Karpas-422 (cell line): ENCODE measurements around the gene PLP2. TPM values are rescaled to one million over a fixed set of nuclear protein-coding genes. Genes with fewer than 3 reads are reported as not detected.

Source experiments
- DNase-seq: peaks from one replicate; pipeline ENCODE4 v3.0.0-alpha.2; 2015
- H2AFZ ChIP-seq: fragments of 200-600 bp; sonication (generic); 2 replicates; pipeline ENCODE4 v1.6.1; 2014; ENCODE audit warnings: antibody characterized with exemption, low read length, mixed read lengths
- H3K27ac ChIP-seq: fragments of 200-600 bp; sonication (generic); 2 replicates; pipeline ENCODE4 v1.5.1; 2014; ENCODE audit warnings: mild to moderate bottlenecking, low read length, moderate library complexity
- H3K27me3 ChIP-seq: fragments of 200-600 bp; sonication (generic); 2 replicates; pipeline ENCODE4 v1.6.1; 2014; ENCODE audit warnings: low read length, mixed read lengths
- H3K36me3 ChIP-seq: fragments of 200-600 bp; sonication (generic); 2 replicates; pipeline ENCODE4 v1.6.1; 2014; ENCODE audit warnings: low read length, mixed read lengths; ENCODE audit not compliant: insufficient read depth
- H3K4me1 ChIP-seq: fragments of 200-600 bp; sonication (generic); 2 replicates; pipeline ENCODE4 v1.6.1; 2014; ENCODE audit warnings: mild to moderate bottlenecking, low read length, mixed read lengths
- H3K4me2 ChIP-seq: fragments of 200-600 bp; sonication (generic); 2 replicates; pipeline ENCODE4 v1.6.1; 2014; ENCODE audit warnings: low read length, low read depth, mild to moderate bottlenecking; ENCODE audit not compliant: poor library complexity, severe bottlenecking
- H3K4me3 ChIP-seq: fragments of 200-600 bp; sonication (generic); 2 replicates; pipeline ENCODE4 v1.5.1; 2014; ENCODE audit warnings: mild to moderate bottlenecking, antibody characterized with exemption, low read length, mixed read lengths
- H3K79me2 ChIP-seq: fragments of 200-600 bp; sonication (generic); 2 replicates; pipeline ENCODE4 v1.6.1; 2014; ENCODE audit warnings: mild to moderate bottlenecking, low read length, mixed read lengths
- H3K9ac ChIP-seq: fragments of 200-600 bp; sonication (generic); 2 replicates; pipeline ENCODE4 v1.6.0; 2014; ENCODE audit warnings: low read length
- H3K9me2 ChIP-seq: fragments of 200-600 bp; sonication (generic), shearing (Covaris generic); replicated peaks from 2 replicates; pipeline ENCODE4 v1.6.0; 2014; ENCODE audit warnings: mild to moderate bottlenecking, low read length, moderate library complexity; ENCODE audit not compliant: insufficient read depth
- H3K9me3 ChIP-seq: fragments of 300-700, 200-600 bp; sonication (generic); 2 replicates; pipeline ENCODE4 v1.6.1; 2014; ENCODE audit warnings: low read length, mixed read lengths
- H4K20me1 ChIP-seq: fragments of 200-600 bp; sonication (generic); 2 replicates; pipeline ENCODE4 v1.6.1; 2014; ENCODE audit warnings: mild to moderate bottlenecking, antibody characterized with exemption, low read length, low read depth; ENCODE audit not compliant: insufficient read depth
- total RNA-seq: library from RNA; depleted of rRNA; stranded (reverse); fragments of >200 nt; shearing (Covaris generic); gene quantifications from 2 replicates; pipeline ENCODE4 v1.2.3, GENCODE V29; 2014; ENCODE audit warnings: low replicate concordance

Gene PLP2
- total RNA-seq, 1 experiment from 2014 or later, result 37.0 TPM

DNA sequence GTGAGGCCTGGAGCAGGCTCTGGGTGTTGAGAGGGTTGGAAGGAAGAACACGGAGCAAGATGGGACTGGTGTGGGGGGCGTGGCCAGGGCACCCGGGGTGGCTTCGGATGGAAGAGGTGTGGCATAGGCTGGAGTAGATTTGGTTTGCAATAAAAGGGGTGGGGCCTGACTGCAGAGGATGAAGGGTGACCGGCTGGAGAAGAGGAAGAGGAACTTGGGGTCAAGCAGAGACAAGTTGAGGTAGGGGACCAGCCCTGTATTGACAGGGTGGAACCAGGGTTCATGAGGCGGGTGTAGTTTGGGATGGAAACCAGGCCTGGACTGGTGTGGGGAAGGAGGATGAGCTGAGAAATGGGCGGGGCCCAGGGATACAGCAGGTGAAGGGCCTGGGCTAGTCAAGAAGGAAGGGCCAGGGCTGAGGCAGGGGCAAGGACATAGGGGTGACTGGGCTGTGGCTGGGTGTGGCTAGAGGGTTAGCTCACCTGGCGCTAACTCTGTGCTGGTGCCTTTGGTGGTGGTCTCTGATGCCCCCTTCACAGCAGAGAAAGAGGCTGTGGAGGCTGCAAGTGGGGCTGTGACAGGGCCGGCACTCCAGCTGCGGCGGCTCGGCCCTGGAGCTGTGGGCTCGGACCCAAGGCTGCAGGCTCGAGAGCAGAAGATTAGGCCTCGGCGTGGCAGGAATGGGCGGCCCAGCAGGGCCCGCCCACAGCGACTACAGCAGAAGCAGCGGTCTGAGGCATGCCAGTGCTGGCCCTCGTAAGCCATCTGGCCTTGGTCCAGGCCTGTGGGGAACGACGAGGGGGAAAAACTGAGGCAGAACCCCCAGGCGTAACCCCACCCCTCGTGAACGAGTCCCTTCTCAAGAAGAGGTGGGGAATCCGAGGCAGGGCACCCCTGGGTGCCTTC lies 5.0 kb downstream of the PLP2 start:
- Histone ChIP-seq H3K4me3 (no peak overlapping the region), H3K36me3 (0 out of 2 replicates have a peak, but pooled peaks cover 3% of the 10 kb centered on the region), H4K20me1 (no peaks in the 10 kb centered on the region), H3K9me2 (no peaks in the 10 kb centered on the region), H3K27me3 (no peaks in the 10 kb centered on the region), H3K27ac (no peak overlapping the region), H2AFZ (no peak overlapping the region), H3K4me1 (peaks cover 18% of the 10 kb centered on the region), H3K79me2 (no peaks in the 10 kb centered on the region), H3K9me3 (no peaks in the 10 kb centered on the region), H3K4me2 (no peak overlapping the region), H3K9ac (no peak overlapping the region)
- peak; percentile 73 for DNase-seq

GRCh38 chrX:49177338-49177833 lies 5.7 kb downstream of the PLP2 start:
- Histone ChIP-seq H3K4me2 (no peak overlapping the region), H3K9me2 (no peaks in the 10 kb centered on the region), H3K9me3 (no peaks in the 10 kb centered on the region), H3K9ac (no peak overlapping the region), H3K4me3 (no peak overlapping the region), H3K36me3 (peaks cover 3% of the 10 kb centered on the region; the same call in 1 of the 2 replicates), H3K79me2 (no peaks in the 10 kb centered on the region), H4K20me1 (no peaks in the 10 kb centered on the region), H2AFZ (no peak overlapping the region), H3K4me1 (peaks cover 13% of the 10 kb centered on the region), H3K27me3 (no peaks in the 10 kb centered on the region), H3K27ac (no peak overlapping the region)
- DNase-seq, result peak; percentile 51

GRCh38 chrX:49177873-49178480 lies 6.3 kb downstream of the PLP2 start:
- H4K20me1 ChIP-seq, result no peaks in the 10 kb centered on the region
- H3K9me3 ChIP-seq, result no peaks in the 10 kb centered on the region
- no peaks in the 10 kb centered on the region for H3K27me3 ChIP-seq
- H2AFZ ChIP-seq, result no peak overlapping the region
- DNase-seq, result peak; percentile 35
- H3K4me3 ChIP-seq, result no peak overlapping the region
- H3K36me3 ChIP-seq, result peaks cover 4% of the 10 kb centered on the region; the same call in 1 of the 2 replicates
- no peak overlapping the region for H3K27ac ChIP-seq
- H3K9me2 ChIP-seq, result no peaks in the 10 kb centered on the region
- H3K4me2 ChIP-seq, result no peak overlapping the region
- H3K4me1 ChIP-seq, result peaks cover 9% of the 10 kb centered on the region
- no peaks in the 10 kb centered on the region for H3K79me2 ChIP-seq
- no peak overlapping the region for H3K9ac ChIP-seq

GRCh38 chrX:49178537-49178936 lies 6.8 kb downstream of the PLP2 start:
- peak; percentile 40 for DNase-seq
- H3K4me1 ChIP-seq, result peaks cover 5% of the 10 kb centered on the region
- H4K20me1 ChIP-seq, result no peaks in the 10 kb centered on the region
- H3K36me3 ChIP-seq, result peaks cover 6% of the 10 kb centered on the region; the same call in 1 of the 2 replicates
- H3K9me3 ChIP-seq, result no peaks in the 10 kb centered on the region
- H3K9me2 ChIP-seq, result no peaks in the 10 kb centered on the region
- no peak overlapping the region for H3K4me3 ChIP-seq
- H3K4me2 ChIP-seq, result no peak overlapping the region
- no peak overlapping the region for H3K27ac ChIP-seq
- H2AFZ ChIP-seq, result no peak overlapping the region
- no peaks in the 10 kb centered on the region for H3K79me2 ChIP-seq
- no peaks in the 10 kb centered on the region for H3K27me3 ChIP-seq
- H3K9ac ChIP-seq, result no peak overlapping the region

- no peak overlapping the region for H2AFZ ChIP-seq
- peaks cover 6% of the 10 kb centered on the region; the same call in 1 of the 2 replicates for H3K36me3 ChIP-seq
- peaks cover 4% of the 10 kb centered on the region; the same call in 1 of the 2 replicates for H3K79me2 ChIP-seq
Measured at GRCh38 chrX:49179358-49179757, 7.7 kb downstream of the PLP2 start.

GRCh38 chrX:49183701-49184281 lies 12.1 kb downstream of the PLP2 start:
- Histone ChIP-seq H2AFZ (no peak overlapping the region), H3K27ac (no peak overlapping the region), H3K36me3 (peaks cover 6% of the 10 kb centered on the region; the same call in 1 of the 2 replicates), H3K4me1 (peaks cover 17% of the 10 kb centered on the region), H3K9me3 (no peaks in the 10 kb centered on the region), H3K79me2 (peaks cover 17% of the 10 kb centered on the region), H3K9ac (no peak overlapping the region), H3K27me3 (no peaks in the 10 kb centered on the region), H3K4me2 (peak overlapping the region; percentile 87), H3K9me2 (no peaks in the 10 kb centered on the region), H3K4me3 (no peak overlapping the region; the same call in 1 of the 2 replicates), H4K20me1 (no peaks in the 10 kb centered on the region; the same call in 1 of the 2 replicates)
- no peak for DNase-seq

More at GRCh38 chrX:49179358-49179757, 7.7 kb downstream of the PLP2 start:
- H3K9me2 ChIP-seq, result no peaks in the 10 kb centered on the region
- no peaks in the 10 kb centered on the region for H4K20me1 ChIP-seq
- H3K9ac ChIP-seq, result no peak overlapping the region
- no peak overlapping the region for H3K4me3 ChIP-seq
- no peak overlapping the region for H3K27ac ChIP-seq
- no peak overlapping the region for H3K4me2 ChIP-seq
- H3K9me3 ChIP-seq, result no peaks in the 10 kb centered on the region
- no peak for DNase-seq
- H3K4me1 ChIP-seq, result peaks cover 9% of the 10 kb centered on the region
- no peaks in the 10 kb centered on the region for H3K27me3 ChIP-seq

DNA sequence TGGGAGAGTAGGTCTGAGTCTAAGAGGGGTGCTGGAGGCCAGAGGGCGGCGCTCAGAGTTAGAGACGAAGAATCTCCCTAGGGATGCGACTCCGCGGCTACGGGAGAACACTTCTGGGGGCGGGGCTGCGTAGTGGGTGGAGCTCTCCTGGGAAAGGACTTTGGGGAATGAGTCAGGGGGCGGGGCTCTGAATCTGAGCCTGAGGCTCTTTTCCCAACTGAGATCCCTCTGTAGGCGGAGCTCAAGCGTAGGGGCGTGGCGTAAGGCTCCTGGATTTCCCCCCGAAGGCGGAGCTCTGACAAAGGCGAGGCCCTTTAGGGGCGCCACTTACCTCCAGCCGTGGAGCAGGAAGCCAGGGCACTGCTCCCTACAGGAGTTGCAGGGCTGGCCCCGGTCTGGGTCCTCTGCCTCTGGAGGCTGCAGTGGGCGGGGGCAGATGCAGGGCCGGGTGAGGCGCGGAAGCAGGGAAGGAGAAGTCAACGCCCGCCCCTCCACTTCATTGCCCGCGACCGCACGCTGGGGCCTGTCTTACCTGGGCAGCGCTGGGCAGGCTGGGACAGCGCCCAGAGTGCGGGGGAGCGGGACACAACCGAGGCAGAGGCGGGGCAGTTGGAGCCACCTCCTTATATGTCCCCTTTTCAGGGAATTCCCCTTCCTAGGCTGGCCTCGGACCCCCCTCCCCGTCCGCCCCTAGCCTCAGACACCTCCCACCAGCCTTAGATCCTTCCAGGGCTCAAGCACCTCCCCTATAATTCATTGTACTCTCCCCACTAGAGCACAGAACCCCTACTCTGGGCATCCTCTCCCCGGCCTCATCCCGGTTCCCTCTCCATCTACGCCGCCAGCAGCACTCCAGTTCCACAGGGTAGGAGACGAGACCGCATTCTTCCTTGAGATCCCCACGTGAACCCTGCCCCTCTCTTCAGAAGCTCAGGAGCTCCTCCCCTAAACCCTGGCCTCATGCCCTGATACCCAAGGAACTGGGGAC lies 12.9 kb downstream of the PLP2 start:
- Histone ChIP-seq H3K9me2 (no peaks in the 10 kb centered on the region), H3K4me1 (peaks cover 22% of the 10 kb centered on the region), H3K9me3 (no peaks in the 10 kb centered on the region), H4K20me1 (no peaks in the 10 kb centered on the region; the same call in 1 of the 2 replicates), H3K36me3 (peaks cover 6% of the 10 kb centered on the region; the same call in 1 of the 2 replicates), H3K79me2 (peaks cover 17% of the 10 kb centered on the region), H3K9ac (peak overlapping the region; percentile 82), H2AFZ (no peak overlapping the region), H3K4me2 (peak overlapping the region; percentile 87), H3K27ac (peak overlapping the region; percentile 58), H3K4me3 (peak overlapping the region; percentile 78), H3K27me3 (no peaks in the 10 kb centered on the region)
- peak; percentile 73 for DNase-seq
